Left hindlimb (tissue), 1 donor: ENCODE data around the gene MICU1.
"Not testable (repeated sequence)": the region's sequence is repeated elsewhere in the genome, so short reads cannot be mapped to it uniquely, and the experiment has no call there.

Experiments used
- DNase-seq: peaks from one replicate; pipeline ENCODE4 v3.0.0-alpha.2; 2018

The MICU1 gene

DNA sequence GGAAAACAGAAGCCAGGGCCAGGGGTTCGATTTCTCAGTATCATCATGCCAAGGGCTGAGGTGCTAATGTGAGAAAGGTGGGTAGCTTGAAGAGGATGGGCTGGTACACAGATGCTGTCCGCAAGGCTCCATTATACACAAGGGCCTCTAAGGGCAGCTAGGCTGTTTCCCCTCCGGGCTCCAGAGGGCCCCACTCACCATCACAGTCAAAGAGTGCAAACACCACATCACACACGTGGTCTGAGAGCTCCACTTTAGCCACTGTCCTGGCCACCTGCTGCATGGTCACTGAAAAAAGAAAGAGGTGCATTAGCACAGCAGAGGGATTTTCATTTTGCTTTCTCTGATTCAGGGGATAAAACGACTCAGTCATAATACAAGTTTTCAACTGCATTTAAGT is 250.3 kb downstream of the MICU1 start:
- DNase-seq: no peak

DNA sequence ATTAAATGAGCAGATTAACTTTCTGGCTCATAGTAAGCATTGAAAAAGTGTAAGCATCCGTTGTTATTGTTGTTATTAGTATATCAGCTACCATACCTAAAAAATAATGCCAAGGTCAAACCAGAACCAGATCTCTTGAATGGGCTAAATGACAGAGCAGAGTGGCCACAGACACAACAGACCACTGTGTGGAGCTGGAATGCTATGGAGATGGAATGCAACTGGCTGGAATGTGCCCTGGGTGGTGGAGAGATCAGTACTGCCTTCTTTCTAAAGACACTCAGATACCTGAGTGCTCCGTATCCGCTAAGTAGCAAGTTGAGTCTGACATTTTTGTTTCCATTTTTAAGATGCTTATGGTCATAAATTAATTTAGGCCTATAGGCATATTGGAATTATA is 250.7 kb downstream of the MICU1 start:
- DNase-seq: no peak

DNA sequence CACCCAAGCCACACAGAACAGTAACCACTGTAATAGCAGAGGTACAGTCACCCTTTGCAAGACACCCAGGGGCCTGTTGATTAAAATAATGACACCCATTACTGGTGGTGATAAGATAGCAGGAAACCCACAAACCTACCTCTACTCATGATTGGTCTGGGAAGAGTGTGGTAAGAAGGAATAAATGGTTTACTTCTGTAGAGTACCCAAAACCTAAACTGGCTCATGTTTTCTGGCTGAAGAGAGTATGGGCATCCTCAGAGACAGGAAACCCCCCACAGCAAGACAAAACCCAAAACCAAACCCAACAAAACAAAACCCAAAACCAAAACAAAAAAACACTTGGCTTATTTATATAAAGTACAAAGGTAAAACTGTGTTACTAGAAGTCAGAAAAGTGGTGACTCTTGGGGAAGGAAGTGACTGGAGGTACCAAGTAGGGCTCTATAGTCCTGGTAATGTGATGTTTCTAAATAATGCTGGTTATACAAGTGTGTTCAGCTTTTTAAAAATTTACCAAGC is 255.6 kb downstream of the MICU1 start:
- no peak for DNase-seq

DNA sequence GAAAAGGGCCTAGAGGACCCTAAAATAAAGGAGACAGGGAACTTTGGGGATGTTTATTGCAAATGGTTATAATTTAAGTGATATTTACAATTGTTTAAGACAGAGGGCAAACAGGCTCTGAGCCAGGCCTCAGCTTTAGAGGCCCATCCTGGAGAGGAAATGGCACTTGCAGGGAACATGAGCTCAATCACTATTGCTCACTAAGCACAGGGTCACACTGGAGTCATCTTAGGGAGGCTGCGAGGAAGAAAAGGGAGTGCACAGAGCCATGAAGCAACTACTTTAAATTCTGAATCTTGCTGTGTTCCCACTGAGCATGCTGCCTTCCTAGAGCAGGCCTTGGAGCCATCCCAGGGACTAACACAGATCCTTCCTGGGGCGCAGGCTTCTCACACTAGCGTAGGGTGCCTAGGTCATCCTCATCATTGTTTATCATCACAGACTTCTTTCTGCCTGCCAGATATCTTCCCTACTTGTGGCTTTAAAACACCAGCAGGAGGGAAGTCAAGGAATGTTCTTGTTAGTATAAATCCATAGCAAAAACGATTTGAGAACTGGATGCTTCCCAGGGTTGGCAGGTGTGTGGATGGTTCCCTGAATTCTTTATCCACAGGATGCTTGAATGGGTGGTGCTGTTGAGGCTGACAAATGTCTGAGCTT is 258.4 kb downstream of the MICU1 start:
- DNase-seq: no peak

DNA sequence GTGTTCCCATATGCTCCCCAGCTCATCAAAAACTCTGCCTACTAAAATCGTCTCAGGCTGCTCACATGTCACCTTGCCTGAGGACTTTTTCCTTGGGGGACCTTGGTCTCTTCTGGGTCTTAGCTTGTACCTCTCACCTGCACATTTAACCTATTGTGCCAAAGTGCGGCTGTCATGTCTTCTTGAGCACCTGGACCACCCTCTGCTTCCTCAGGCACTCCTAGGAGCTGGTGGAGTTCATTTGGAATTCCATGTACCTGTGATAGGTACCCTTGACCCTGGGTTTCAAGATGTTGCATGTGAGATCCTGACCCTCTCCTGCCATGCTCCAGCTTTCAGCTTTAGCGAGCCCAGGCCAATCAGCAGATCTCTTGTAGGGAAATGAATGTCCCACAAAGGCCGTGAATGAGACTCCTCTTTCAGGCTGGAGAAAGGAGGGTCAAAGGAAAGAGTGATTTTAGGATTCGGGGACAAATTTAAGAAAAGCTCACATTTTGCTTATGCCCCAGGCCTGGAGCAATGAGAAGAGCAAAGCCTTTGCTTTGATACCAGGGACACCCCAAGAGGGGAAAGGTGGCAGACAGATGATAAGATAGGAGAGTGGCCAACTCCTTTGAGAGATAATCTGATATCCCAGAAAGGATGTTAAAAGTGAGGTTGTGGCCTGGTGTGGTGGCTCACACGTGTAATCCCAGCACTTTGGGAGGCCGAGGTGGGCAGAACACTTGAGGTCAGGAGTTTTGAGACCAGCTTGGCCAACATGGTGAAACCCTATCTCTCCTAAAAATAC is 260.6 kb downstream of the MICU1 start:
- DNase-seq: no peak

DNA sequence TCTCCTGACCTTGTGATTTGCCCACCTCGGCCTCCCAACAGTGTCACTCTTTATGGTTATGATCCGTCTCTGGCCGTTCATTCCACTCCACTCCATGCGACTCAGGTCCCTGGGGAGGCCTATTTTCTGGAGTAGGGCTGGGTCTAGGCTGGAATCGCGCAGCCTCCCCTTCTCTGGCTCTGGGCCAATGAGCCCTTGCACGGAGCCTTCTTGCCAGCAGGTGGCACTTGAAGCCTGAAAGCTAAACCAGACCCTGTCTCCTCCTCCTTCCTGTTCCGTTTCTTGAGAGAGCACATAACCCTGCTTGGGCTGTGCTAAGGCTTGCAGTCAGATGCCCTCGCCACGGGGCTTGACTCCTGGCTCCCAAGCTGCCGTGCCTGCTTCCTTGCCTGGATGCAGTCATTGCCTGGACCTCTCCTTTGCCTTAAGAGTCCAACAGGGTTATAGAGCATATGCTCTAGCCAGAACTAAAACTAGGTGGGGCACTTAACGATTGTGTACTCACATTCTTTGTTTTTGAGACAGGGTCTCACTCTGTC is 261.6 kb downstream of the MICU1 start:
- DNase-seq: peak; percentile 89

DNA sequence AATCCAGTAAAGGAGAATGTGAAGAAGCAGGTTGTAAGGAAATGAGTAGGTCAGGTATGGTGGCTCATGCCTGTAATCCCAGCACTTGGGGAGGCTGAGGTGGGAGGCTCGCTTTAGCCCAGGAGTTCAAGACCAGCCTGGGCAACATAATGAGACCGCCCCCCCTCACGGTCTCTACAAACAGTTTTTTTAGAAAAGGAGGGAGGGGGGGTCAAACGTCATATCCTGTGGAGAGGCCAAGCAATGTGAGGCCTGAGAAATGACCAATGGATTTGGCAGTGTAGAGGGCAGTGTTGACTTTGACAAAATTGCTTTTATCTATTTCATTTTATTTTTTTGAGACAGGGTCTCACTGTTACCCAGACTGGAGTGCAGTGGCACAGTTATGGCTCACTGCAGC is 268.9 kb downstream of the MICU1 start:
- DNase-seq: no peak

DNA sequence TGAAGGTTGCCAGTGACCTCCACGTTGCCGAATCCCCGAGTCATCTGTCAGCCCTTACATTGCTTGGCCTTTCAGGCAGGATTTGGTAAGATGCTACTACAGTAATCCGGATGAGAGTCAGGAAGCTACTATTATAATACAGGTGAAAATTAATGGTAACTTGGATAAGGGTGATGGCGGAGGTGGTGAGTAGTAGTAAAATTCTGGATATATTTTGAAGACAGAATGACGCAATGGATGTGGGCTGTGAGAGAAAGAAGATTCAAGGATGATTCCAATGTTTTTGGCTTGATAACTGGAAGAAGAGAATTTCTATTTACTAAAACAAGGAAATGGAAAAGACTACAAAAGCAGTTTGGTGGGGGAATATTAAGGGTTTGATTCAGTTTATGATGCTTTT is 269.8 kb downstream of the MICU1 start:
- DNase-seq: no peak

DNA sequence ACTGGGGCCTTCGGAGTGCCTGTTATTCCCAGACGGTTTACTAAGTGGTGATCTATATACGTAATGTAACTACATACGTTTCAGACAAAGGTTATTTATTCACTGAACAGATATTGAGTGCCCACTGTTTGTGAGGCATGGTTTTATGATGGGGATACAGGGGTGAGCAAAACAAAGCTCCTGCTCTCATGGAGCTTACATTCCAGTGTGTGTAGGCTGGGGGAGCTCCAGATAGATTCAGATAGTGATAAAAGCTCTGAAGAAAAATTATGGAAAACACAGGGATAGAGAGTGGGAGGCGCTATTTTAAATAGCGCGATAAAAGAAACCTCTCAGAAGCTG is 270.7 kb downstream of the MICU1 start:
- DNase-seq: no peak

DNA sequence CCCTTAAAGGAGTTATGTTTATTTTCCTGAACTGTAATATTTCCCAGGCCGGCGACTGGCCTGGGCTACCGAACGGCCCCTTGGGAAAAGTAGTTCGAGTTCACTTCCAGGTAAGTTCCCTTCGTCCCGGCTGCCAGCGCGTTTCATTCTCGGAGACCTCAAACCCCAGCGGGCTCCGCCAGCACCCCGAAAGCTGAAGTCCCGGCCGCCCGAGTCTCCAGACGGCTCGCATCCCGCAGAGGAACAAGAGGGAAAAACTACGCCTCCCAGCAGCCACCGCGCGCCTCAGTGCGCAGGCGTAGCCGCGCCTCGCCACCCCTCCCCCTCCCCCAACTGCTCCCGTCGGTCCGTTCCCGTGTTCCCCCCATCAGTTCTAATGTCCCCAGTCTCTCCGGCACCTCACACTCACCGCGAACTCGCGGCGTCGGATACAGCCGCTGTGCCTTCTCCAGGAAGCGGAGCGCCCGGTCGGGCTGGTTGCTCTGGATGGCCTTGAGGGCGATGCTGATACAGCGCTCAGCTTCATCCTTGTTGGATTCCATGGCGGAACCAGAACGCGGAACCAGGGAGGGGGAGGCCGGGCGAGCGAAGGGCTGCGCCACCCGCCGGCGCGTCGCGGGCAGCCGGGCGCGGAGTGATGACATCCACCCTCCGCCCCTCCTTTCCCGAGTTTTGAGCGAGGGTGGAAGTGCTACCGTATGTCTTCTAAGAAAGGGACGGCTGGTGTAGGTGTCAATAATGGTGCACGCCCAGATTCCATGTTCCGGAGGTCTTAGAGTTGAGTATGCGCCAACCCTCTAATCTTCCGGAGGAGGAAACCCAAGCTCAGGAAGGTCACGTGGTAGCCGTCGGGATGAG is 271.3 kb downstream of the MICU1 start, which contains the start of gene DNAJB12:
DNAJB12 (minus strand) TSS at position 564 of the 858 bp plus-strand sequence; CDS start at position 542, 22 bp downstream.
- peak; percentile 95 for DNase-seq

DNA sequence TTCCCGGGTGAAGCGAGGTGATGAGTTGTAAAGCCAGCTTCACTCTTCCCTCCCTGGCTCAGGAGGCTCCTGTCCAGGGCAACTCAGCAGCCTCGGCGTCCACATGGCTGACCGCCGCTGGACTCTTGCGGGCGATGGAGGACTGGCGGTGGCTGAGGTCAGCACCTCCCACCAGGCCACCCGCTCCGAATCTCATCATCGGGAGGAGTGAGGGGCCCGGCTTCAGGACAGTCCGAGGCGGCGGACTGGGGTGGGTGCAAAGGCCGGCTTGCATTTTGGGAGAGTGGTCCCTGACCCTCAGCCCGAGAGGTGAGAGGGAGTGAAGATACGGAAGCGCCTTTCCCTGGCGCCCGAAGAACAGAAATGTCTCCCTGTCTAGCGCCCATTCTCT is 271.9 kb downstream of the MICU1 start:
- peak; percentile 62 for DNase-seq

DNA sequence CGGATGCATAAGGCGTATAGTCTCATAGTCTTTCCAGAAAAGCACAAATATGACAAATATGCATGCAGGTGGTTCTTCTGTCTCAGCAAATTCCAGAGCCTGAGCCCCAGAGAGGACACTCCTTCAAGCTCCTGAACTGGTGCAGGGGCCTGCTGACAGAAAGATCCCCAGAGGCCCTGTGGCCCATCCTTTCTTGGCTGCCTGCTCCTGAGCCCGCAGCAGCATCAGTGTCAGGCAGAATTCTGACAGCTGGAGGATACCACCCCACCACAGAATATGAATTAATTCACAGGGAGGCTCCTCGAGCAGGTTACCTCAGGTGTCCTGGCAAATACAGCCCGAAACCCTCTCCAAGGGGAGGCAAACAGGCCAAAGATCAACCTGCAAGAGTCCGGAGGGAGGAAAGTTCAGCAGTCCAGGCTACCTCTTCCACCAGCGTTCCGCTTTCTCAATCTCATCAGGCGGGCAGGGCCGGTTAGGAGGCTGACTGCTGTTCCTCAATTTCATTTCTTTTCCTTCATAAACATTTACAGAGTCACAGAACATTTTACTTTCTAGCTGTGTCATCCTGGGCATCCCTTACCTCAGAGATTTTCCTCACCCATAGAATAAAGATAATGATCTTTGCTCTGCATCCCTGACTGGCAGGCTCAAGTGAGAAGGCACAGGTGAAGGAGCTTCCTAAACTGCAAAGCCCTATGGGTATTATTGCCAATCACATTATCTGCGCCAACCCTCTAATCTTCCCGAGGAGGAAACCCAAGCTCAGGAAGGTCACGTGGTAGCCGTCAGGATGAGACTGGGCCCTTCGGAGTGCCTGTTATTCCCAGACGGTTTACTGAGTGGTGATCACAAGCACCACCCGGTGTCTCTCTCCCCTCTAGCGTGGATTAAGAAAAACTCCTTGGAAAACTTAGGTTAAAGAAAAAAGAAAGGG is 272.6 kb downstream of the MICU1 start:
- DNase-seq: no peak

DNA sequence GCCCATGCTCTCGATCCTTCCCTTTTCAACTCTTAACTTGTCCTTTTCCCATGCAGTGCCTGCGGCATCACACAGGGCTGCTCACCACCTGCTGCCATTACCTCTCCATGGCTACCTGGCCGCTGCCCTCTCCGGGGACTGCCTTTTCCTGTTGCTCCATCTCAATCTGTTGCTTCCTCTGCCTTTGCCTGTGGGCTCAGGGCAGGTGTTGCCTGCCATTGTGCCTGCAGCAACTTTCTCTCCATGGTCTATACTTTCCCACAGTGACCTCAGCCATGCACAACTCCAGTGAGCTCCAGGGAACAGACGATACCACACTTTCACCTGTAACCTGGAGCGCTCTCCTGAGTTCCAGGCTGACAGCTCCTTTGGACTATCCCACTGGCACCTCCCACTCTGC is 274.4 kb downstream of the MICU1 start:
- no peak for DNase-seq

DNA sequence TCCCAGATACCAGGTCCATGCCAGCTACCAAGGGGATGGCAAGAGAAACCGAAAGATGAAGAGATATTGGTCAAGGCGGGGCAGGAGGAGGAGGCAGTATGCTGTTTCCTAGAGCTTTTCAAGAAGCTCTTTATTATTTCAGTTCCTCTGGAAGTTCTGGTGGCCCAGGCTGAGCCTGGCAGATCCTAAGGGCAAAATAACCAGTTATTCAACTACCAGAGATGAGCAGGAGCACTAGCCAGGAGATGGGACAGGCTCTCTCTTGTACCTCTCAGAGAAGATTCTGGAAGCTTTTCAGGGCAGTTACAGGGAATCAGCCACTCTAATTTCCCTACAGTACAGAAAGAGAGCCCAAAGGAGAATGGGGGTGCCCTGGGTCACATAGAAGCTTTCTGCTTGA is 276.4 kb downstream of the MICU1 start:
- DNase-seq: no peak

DNA sequence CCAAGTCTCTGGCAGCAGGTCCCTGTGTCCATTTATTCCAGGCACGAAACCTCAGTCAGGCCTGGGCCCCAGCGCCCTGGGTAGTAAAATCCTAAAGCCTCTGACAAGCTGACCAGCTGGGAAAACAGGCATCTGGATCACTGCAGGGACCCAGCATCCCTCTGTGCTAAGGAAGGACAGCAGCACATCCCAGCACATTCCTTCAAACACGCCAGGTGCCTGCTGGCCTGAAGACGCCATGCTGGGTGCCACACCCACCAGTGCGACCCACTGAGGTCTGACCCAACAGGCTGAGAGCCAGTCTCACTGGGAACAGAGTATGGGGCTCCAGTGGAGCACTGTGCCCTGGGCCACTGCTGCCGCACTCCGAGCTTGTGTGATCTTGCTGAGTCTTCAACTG is 277.6 kb downstream of the MICU1 start:
- no peak for DNase-seq

DNA sequence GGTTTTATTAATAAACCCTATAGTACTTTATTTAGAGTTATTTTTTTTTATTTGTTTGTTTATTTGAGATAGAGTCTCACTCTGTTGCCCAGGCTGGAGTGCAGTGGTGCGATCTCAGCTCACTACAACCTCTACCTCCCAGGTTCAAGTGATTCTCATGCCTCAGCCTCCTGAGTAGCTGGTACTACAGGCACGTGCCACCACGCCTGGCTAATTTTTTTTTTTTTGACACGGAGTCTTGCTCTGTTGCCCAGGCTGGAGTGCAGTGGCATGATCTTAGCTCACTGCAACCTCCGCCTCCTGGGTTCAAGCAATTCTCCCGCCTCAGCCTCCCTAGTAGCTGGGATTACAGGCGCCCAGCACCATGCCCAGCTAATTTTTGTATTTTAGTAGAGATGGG is 279.8 kb downstream of the MICU1 start:
- DNase-seq: not testable (repeated sequence)

DNA sequence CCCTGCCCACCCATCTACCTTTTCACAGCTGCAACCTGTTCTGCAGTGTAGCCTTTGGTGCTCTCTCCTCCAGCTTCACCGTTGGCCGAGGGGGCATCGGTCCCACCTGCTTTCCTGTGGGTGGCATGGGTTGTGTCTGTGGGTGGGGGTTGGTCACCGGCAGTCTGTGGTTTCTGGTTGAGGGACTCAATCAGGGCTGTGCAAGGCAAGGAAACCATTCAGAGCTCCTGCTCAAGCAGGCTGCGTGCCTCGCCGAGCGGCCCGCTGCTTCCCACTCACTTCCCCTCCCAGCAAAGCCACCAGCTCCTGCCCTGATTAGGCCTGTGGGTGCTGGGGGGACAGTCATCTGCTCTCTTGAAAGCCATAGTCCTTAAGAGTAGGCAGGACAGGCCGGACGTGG is 280.9 kb downstream of the MICU1 start:
- DNase-seq: no peak

DNA sequence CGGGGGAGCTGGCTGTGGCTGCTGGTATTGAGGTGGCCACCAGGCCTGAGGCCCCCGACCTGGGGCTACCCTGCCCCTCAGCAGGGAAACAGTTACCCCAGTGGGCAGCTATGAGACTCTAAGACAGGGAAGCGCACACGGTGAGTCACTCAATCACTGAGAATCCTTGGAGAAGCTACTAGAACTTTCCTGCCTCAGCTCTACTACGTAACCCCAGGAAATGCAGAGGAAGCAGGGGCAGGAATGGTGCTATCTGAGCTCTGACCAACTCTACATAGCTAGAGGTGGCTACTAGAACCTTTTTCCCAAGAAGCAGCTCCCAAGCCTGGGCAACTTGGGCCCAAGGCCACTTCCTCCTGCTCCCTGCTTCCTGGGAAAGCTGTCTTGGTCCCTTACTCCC is 283.0 kb downstream of the MICU1 start:
- DNase-seq: no peak

DNA sequence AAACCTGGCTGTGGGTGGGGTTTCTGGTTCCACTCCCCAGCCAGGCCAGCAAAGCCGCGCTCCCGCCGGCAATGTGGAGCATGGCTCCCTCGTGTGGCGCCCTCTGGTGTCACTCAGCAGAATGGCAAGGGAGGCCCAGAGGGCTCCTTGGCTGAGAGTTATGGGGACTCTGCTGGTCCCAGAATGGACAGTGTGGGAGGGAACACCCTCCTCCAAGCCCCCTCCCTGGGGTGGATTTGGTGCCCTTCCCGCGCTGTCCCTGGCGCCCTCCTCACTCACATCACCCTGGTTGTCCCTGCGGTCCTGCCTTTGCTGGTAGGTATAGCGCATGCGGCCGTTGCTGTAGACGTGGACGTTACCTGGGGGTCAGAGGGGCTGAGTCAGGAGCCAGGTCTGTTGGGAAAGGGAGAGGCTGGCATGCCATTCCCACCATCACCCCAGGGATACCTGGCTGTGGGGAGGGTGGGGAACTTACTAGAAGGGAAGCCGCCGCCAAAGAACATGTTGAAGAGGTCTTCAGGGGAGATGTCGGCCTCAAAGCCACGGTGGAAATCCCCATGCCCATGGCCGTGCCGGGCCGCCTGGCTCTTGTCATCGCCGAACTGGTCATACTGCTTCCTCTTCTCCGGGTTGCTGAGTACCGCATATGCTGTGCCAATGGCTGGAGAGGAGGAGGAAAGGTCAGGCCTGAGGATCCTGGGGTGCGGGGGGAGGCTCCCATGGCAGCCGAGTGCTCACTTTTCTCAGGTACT is 285.2 kb downstream of the MICU1 start:
- DNase-seq: peak; percentile 72

DNA sequence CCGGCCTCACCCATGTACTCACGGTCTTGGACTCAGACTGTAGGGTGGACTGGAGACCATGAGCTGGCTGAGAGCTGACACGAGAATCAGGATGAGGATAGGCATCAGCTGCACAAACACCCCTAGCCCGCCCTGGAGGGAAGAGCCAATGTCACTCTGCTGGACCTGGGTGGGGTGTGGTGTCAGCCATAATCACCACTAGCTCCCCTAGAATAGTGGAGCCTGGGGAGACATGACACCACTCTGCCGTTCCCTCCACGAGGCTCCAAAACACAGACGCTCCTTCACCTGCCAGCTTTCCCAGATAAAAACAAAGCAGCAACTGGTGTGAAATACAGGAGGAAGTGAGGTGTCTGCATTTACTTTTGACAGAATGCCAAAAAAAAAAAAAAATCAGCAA is 287.7 kb downstream of the MICU1 start:
- DNase-seq: no peak

DNA sequence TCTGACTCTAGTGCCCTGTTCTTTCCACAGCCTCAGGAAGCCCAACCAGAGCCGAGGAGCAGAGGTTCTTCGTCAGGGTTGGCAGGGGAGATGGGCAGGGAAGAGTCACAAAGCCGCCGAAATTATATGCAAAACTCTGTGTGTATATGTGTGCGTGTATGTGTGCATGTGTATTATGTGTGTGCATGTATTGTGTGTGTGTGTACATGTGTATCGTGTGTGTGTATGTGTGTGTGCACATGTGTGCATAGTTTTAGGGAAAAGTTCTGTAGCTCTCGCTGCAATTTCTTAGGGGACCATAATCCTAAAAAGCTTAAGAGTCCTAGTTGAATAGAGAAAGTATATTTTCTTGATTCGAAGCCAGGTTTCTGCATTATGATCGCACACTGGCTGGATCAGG is 288.2 kb downstream of the MICU1 start:
- no peak for DNase-seq
